GM18508 (cell line): ENCODE data around the gene RAB44.

Experiments used
- ATAC-seq: cut with Tn5 transposase; IDR thresholded peaks from one replicate; pipeline ENCODE4 v1.9.1; 2021; ENCODE audit warnings: moderate number of reproducible peaks; ENCODE audit not compliant: insufficient read depth, unreplicated experiment

RAB44 gene

GRCh38 chr6:36727505-36728021, 29.9 kb downstream of the RAB44 start:
- no peak for ATAC-seq

DNA sequence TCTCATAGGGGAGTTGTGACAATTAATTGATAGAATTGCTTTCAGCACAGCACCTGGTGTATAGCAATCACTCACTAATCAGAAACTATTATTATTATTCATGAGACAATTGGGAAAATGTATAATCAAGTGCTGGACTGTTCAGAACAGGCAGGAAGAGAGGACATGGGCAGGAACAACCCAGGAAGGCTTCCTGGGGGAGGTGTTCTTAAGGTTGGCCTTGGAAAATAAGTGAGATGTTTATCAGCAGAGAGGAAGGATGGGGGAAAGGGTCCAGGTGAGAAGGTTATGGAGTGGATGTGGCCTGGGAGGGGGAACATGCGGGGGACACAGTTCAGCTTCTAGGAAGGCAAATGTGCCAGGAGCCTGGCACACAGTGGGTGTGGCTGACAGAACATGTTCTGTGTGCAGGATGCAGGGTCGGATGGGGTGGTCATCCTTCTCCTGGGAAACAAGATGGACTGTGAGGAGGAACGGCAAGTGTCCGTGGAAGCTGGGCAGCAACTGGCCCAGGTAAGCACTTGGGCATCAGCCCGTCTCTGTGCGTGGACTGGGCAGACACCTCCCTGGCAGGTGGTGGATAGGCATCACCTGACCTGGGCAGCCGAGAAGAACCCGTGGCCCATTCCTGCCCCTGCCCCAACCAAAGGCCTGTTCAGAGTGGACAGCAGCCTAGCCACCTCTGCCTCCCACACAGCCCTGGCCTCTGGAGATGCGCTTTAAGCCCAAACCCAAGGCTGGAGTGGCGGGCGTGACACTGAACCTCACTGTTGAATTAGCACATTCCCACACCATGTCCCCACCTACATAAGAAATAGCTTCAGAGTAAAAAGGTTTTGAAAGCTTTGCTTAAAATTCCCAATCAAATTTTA, 30.9 kb downstream of the RAB44 start:
- ATAC-seq = no peak

DNA sequence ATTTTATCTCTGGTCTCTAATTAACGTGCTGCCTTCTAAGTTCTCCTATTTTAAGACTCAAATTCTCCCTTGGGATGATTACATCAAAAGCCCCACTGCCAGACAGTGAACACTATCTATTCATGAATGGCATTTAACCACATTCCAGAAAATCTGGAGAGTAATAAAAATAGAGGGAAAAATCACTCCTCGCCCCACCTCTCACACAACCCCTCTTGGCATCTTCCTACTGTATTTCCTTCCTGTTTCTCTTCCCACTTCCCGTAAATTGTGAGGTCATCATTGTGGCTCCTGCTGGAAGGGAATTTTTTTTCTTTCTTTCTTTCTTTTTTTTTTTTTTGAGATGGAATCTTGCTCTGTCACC, 31.5 kb downstream of the RAB44 start:
- no peak for ATAC-seq

DNA sequence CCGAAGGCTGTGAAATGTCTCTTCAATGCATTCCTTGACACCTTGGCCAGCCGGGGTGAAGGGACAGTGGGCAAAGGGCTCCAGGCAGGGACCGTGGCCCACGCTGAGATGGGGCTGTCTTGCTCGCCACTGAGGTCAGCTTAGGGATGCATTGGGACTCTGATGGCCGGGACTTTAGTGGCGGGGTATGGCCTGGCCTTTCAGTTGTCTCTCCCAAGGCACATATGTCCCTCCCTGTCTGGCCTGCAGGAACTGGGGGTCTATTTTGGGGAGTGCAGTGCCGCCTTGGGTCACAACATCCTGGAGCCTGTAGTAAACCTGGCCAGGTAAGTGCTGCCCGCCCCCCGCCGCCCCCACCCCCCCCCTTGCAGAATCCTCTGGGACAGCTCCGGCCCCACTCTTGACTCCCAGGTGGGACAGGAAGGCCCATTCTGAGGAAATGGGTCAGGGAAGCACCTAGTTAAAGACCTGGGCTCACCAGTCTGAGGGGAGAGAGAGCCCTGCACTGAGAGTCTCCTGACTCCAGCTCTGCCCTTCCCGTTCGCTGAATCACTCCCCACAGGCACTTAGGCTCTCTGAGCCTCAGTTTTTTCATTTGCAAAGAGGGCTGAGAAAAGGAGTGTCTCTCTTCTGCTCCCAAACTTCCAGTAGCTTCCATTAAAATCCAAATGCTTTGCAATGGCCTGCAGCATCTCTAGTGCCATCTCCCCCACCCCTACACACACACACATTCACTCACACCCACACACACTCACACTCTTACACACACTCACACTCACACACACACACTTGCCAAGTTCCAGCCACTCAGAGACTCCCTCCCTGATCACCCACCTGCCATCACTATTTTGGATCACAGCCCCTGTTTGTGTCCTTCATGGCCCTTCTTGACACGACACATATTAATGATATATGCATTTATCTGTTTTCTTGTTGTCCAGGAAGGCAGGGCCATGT, 33.1 kb downstream of the RAB44 start:
- ATAC-seq = no peak

DNA sequence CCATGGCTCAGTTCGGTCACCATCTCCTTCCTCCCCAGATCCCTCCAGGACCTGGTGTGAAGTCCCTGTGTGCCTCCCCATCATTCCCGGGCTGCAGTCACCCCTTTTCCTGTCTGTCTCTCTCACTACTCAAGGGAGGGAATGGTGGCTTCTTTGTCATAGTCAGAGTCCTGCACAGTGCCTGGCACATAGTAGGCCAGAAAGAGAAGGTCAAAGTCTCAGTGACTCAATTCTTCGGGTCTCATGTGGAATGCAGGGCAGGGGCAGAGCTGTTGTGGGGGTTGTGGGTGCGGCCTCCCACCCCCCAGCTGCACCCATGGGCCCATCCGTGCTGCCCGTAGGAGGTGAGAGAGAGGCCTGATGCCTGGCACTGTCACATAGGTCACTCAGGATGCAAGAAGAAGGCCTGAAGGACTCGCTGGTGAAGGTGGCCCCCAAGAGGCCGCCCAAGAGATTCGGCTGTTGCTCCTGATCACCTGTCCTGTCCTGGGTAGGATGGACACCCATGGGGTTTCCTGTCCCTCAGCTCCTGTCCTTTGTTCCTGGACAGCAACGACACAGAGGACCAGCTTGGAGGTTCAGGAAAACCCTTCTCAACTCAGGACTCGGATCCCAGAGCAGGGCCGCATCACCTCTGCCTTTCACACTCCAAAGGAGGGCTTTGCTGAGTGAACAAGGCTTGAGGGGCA, 34.1 kb downstream of the RAB44 start:
- ATAC-seq = no peak

- ATAC-seq = no peak
Observed at GRCh38 chr6:36733300-36733699, 35.7 kb downstream of the RAB44 start.

DNA sequence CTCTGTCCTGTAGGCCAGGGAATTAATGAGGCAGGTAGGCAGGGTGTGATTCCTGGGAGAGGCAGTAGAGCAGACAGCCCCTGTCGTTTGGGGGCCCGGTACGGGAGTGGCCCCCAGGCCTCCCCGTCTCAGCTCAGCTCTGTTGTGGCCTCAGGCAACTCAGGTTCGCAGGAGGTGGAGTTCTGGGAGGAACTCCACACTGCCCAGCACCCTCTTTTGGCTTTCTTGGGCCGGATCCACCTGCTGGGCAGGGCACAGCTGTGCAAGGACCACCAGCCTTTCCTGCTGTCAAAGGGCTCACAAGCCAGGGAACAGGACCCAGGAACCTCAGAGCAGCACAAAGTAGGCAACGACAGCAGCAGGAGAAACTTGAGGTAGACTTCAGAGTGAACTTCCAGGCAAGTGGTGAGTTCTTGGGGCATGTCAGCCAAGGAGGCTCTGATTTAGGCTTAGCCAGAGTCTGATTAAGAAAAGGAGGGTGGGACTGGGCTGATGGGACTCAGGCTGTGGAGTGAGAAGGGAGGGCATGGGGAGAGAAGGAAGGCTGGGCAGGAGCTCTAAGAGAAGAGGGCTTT, 36.9 kb downstream of the RAB44 start:
- no peak for ATAC-seq

GRCh38 chr6:36735110-36736071, 37.8 kb downstream of the RAB44 start:
- no peak for ATAC-seq

GRCh38 chr6:36737043-36737785, 39.6 kb downstream of the RAB44 start:
- ATAC-seq = no peak

DNA sequence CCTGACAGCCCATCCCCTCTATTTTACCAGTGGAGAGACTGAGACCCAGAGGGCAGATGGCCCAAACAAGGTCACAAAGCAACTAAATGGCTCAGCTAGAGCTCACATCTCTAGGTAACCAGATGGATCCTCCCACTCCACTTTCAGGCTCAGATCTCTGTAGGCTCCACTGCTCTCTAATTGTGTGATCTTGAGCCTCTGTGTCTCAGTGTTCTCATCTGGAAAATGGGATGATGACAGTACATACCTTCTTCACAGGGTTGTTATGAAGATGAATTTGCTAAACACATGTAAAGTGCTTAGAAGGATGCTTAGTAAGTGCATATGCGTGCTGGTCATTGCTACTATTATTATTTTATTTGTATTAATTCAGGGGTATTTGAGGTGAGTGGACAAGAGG, 40.5 kb downstream of the RAB44 start:
- no peak for ATAC-seq

DNA sequence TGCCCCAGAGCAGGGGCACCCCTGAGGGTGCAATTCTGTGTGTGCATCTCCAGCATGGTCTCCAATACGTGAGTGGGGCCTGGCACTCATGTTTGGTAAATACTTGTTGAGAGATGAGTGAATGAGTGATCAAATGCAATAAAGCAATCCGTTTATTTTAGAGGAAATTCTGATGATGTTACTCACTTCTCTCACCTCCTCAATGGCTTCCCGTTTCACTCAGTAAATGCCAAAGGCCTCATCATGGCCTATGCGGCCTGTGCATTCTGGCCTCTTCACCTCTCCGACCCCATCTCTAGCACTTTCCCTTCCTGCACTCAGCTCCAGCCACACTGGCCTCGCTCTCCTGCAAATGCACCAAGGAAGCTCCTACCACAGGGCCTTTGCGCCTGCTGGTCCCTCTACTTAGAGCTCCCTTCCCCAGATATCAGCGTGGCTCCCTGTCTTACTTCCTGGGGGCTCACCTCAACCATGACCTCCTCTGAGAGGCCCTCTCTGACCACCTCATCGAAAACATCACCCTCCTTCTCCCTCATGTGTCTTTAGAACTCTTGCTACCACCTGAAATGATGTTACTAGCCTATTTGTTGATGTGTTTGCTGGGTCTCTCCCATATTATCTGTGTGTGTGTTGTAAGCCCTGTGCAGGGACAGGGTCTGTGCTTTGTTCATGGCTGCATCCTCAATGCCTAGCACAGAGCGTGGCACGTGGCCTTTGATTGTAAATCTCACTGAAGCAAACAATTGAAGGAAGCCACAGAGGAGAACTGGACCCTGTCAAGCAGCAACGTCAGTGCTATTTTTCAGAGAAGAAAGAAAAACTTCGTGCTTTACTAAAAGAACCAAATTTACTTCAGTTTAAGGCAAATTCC, 42.6 kb downstream of the RAB44 start:
- ATAC-seq = no peak

GRCh38 chr6:36740818-36741179, 43.2 kb downstream of the RAB44 start:
- ATAC-seq = no peak

DNA sequence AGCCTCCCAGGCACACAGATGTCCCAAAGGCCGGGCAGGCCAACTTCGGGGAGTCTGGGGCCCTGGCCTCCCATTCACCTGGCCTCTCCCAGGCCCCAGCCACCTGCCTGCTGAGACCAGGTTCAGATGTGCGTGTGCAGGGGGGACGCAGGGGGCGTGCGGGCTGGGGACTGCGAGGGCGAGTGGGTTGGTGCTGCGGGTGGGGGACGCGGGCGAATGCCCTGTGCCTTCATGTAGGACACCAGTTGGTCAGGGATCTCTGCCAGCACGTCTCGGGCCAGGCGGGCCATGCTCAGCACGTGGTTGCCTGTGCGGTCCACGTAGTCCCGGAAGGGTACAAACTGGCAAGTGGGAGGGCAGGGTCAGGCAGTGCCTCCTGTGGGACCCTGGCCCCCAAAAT, 44.5 kb downstream of the RAB44 start:
- ATAC-seq = no peak

GRCh38 chr6:36743032-36743431, 45.4 kb downstream of the RAB44 start:
- no peak for ATAC-seq

DNA sequence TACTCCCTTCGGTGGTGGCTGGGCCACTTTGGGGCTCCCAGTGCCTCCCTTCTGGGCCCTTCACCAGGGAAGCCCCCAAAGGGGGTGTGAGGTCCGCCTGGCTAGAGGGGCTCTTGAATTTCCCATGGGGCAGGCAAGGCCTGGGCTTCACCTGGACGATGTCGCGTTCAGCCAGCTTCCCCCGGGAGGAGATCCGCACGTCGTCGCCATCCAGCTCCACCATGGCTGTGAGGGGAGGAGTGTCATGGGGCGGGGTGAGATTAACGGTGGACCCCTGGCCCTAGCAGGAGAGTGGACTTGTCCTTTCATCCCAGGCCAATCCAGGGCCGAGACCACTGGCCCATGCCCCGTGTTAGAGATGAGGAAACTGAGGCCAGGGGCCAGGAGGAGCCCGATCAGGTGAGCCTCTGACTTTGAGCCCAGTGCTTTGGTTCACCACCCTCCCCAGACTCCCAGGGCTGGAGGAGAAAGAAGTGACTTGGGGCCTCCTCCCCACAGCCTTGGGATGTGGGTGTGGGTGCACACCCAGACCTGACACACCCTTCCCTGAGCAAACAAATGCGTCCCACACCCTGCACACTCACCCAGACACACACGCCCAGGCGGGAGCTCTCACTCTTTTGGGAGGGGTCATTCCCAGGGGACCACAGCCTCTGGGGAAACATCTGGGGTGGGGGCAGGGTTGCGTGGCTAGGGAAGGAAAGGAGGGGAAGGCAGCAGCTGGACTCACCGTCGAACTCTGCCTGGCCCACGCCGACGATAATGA, 46.1 kb downstream of the RAB44 start:
- no peak for ATAC-seq

- ATAC-seq = no peak
Observed at GRCh38 chr6:36744304-36744673, 46.7 kb downstream of the RAB44 start.

- no peak for ATAC-seq
Observed at GRCh38 chr6:36745283-36745682, 47.7 kb downstream of the RAB44 start.
